Caco-2 (cell line): ENCODE data around the gene SOBP. TPM values are rescaled to one million over a fixed set of nuclear protein-coding genes. Genes with fewer than 3 reads are reported as not detected.

Experiments used
- BruUV-seq: library from RNA; stranded (reverse); fragments of 400-500 nt; replicated peaks from 2 replicates; lab custom pipeline; 2021; lab: Mats Ljungman, UMichigan
- CTCF ChIA-PET: fragments of 300-600 bp; sonication (Branson Sonifier 250); formaldehyde crosslinking; loops from one replicate; lab custom pipeline; 2022; ENCODE audit warnings: antibody characterized with exemption; lab: Charles Lee
- POLR2A ChIA-PET: fragments of 300-600 bp; sonication (Branson Sonifier 250); formaldehyde crosslinking; loops from one replicate; lab custom pipeline; 2022; ENCODE audit warnings: antibody characterized with exemption; lab: Charles Lee
- DNase-seq, 2 experiments: peaks; one replicate each; pipeline versions ENCODE4 v3.0.0 to v3.0.0-alpha.2; 2020 to 2022
- H3K27me3 ChIP-seq: replicated peaks from 2 replicates; pipeline ENCODE4 v1.6.0; 2011; ENCODE audit warnings: low read length; ENCODE audit not compliant: control insufficient read depth, insufficient read depth
- H3K36me3 ChIP-seq: 2 replicates; pipeline ENCODE4 v1.5.1; 2011; ENCODE audit warnings: low read length; ENCODE audit not compliant: control insufficient read depth, insufficient read depth
- H3K4me1 ChIP-seq: fragments of 250-450 bp; sonication (Bioruptor Pico); 2 replicates; pipeline ENCODE4 v1.5.1; 2020; ENCODE audit warnings: mild to moderate bottlenecking
- H3K4me3 ChIP-seq: 2 replicates; pipeline ENCODE4 v1.5.1; 2011; ENCODE audit warnings: low read depth, mild to moderate bottlenecking, control low read depth, low read length
- H3K9me3 ChIP-seq: fragments of 250-450 bp; sonication (Bioruptor Pico); 2 replicates; pipeline ENCODE4 v1.5.1; 2020; ENCODE audit warnings: mild to moderate bottlenecking, moderate library complexity
- H3K27ac Mint-ChIP-seq: one replicate; pipeline ENCODE4 v1.8.0; 2022; ENCODE audit warnings: mixed read lengths; ENCODE audit not compliant: unreplicated experiment
- H3K27me3 Mint-ChIP-seq: one replicate; pipeline ENCODE4 v1.8.0; 2022; ENCODE audit warnings: mixed read lengths; ENCODE audit not compliant: insufficient read depth, unreplicated experiment
- H3K36me3 Mint-ChIP-seq: one replicate; pipeline ENCODE4 v1.8.0; 2022; ENCODE audit warnings: mild to moderate bottlenecking, mixed read lengths; ENCODE audit not compliant: insufficient read depth, unreplicated experiment
- H3K4me1 Mint-ChIP-seq: one replicate; pipeline ENCODE4 v1.8.0; 2022; ENCODE audit warnings: low read depth, mixed read lengths; ENCODE audit not compliant: unreplicated experiment
- H3K4me3 Mint-ChIP-seq: one replicate; pipeline ENCODE4 v1.8.0; 2022; ENCODE audit warnings: mild to moderate bottlenecking, moderate library complexity, mixed read lengths; ENCODE audit not compliant: unreplicated experiment
- H3K9me3 Mint-ChIP-seq: one replicate; pipeline ENCODE4 v1.8.0; 2022; ENCODE audit warnings: mixed read lengths; ENCODE audit not compliant: unreplicated experiment
- CTCF ChIP-seq, 2 experiments: fragments of 200-600 bp in 1 of 2; IDR thresholded peaks; 1 replicate in 1 of 2; 2 replicates in 1 of 2; pipeline versions ENCODE4 v1.5.1 to v1.8.0; 2011 to 2022; ENCODE audit warnings: antibody characterized with exemption in 1 of 2, control low read depth in 1 of 2, inconsistent platforms in 1 of 2, low read depth in 1 of 2, low read length in 1 of 2, mild to moderate bottlenecking in 1 of 2, moderate library complexity in 1 of 2; ENCODE audit not compliant: insufficient read depth in 1 of 2, severe bottlenecking in 1 of 2, unreplicated experiment in 1 of 2
- intact Hi-C: fragments of 100-400 bp; cut with micrococcal nuclease; formaldehyde crosslinking; loops from one replicate; pipeline ENCODE4 v1.10.0; 2022; ENCODE audit not compliant: unreplicated experiment
- total RNA-seq: library from RNA; stranded (reverse); gene quantifications from 2 replicates; pipeline ENCODE4 v1.2.3, GENCODE V29; 2022

SOBP gene
- total RNA-seq, 1 experiment from 2014 or later, result not detected

DNA sequence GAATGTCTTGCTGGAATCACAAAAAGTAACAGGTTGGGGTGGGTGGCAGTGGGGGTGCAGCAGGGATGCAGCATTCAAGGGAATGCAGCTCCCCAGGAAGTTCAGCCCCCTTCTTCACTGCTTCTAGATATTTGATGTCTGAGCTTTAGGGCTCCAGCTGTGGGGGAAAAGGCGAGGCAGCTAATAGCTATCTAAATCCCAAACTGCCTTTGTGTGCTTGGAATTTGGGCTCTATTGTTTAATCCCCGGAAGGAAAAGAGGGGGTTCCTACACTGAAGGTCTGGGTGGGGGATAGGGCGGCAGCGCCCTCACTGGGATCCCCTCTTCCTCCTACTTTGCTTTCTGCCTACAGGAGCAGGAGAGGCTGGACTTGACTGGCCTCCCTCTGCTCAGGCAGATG is 116.5 kb downstream of the SOBP start:
- Histone ChIP-seq H3K4me1 (peaks cover 12% of the 10 kb centered on the region), H3K4me3 (no peak overlapping the region), H3K36me3 (no peaks in the 10 kb centered on the region), H3K9me3 (no peaks in the 10 kb centered on the region), H3K27me3 (no peaks in the 10 kb centered on the region)
- DNase-seq, result no peak
- H3K36me3 Mint-ChIP-seq, result no peaks in the 10 kb centered on the region
- H3K27ac Mint-ChIP-seq, result no peak overlapping the region
- POLR2A ChIA-PET, result interaction anchor here (0.9 kb wide), 1 partner anchor 148 kb away, joined by 3 read pairs; no protein-coding TSS in a partner anchor
- no peaks in the 10 kb centered on the region for H3K27me3 Mint-ChIP-seq
- CTCF ChIA-PET, result interaction anchor here (0.7 kb wide), 1 partner anchor 432 kb away, joined by 4 read pairs; no protein-coding TSS in a partner anchor
- BruUV-seq, result no TSS peak
- H3K4me1 Mint-ChIP-seq, result peaks cover under 1% of the 10 kb centered on the region
- intact Hi-C loops, result no loop called here
- H3K4me3 Mint-ChIP-seq, result no peak overlapping the region
- no peak for TF ChIP-seq CTCF (IDR thresholded peaks at IDR 0.05; ENCODE audit: insufficient read depth in 1 of 2, low read depth in 1 of 2, low read length in 1 of 2, severe bottlenecking in 1 of 2, unreplicated experiment in 1 of 2)
- H3K9me3 Mint-ChIP-seq, result no peaks in the 10 kb centered on the region

DNA sequence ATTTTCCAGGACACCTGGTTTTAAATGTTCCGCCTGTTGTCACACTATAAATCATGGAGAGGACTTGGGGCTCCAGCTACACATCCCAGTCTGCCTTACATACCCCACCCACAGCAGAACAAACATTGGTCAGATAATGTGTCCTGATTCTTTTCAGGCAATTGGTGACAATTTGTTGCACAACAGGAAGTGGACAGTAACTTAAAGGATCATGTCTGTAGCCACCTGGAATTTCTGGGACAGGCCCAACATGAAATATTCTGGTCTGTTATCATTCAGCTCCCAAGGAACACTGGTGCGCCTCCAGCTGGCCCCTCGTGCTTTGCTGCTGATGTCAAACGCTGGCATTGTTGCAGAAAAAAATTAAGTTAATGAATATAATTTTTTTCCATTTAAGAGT is 117.2 kb downstream of the SOBP start:
- Mint-ChIP-seq H3K27ac (no peak overlapping the region), H3K27me3 (no peaks in the 10 kb centered on the region), H3K36me3 (no peaks in the 10 kb centered on the region), H3K4me1 (no peaks in the 10 kb centered on the region), H3K4me3 (no peak overlapping the region), H3K9me3 (no peaks in the 10 kb centered on the region)
- no peaks in the 10 kb centered on the region for H3K36me3 ChIP-seq
- DNase-seq, result peak in 1 of 2 experiments; percentile 7
- BruUV-seq, result no TSS peak
- TF ChIP-seq CTCF (IDR thresholded peaks at IDR 0.05; ENCODE audit: insufficient read depth in 1 of 2, low read depth in 1 of 2, low read length in 1 of 2, severe bottlenecking in 1 of 2, unreplicated experiment in 1 of 2), result no peak
- ChIA-PET CTCF (no interaction called here), POLR2A (interaction anchor here (0.9 kb wide), 1 partner anchor 148 kb away, joined by 3 read pairs; no protein-coding TSS in a partner anchor)
- H3K9me3 ChIP-seq, result no peaks in the 10 kb centered on the region
- H3K4me3 ChIP-seq, result no peak overlapping the region
- no peaks in the 10 kb centered on the region for H3K27me3 ChIP-seq
- peaks cover 5% of the 10 kb centered on the region; the same call in 1 of the 2 replicates for H3K4me1 ChIP-seq
- intact Hi-C loops, result no loop called here

GRCh38 chr6:107611094-107611810 is 121.3 kb downstream of the SOBP start:
- POLR2A ChIA-PET, result no interaction called here
- Mint-ChIP-seq H3K36me3 (no peaks in the 10 kb centered on the region), H3K4me1 (no peaks in the 10 kb centered on the region), H3K4me3 (no peak overlapping the region), H3K27ac (no peak overlapping the region), H3K9me3 (no peaks in the 10 kb centered on the region), H3K27me3 (no peaks in the 10 kb centered on the region)
- no peaks in the 10 kb centered on the region for H3K9me3 ChIP-seq
- CTCF ChIA-PET, result no interaction called here
- TF ChIP-seq CTCF (IDR thresholded peaks at IDR 0.05; ENCODE audit: insufficient read depth in 1 of 2, low read depth in 1 of 2, low read length in 1 of 2, severe bottlenecking in 1 of 2, unreplicated experiment in 1 of 2), result no peak
- DNase-seq, result no peak
- H3K4me3 ChIP-seq, result no peak overlapping the region
- BruUV-seq, result no TSS peak
- no peaks in the 10 kb centered on the region for H3K36me3 ChIP-seq
- H3K27me3 ChIP-seq, result no peaks in the 10 kb centered on the region; the same call in 1 of the 2 replicates
- intact Hi-C loops, result no loop called here
- peaks cover 5% of the 10 kb centered on the region; the same call in 1 of the 2 replicates for H3K4me1 ChIP-seq
